Calu3 (cell line): ENCODE results near the gene ADAM19. TPM values are rescaled to one million over a fixed set of nuclear protein-coding genes. Genes with fewer than 3 reads are reported as not detected.

Experiments
- BruUV-seq: library from RNA; stranded (reverse); fragments of 400-500 nt; replicated peaks from 2 replicates; lab custom pipeline; 2021; lab: Mats Ljungman, UMichigan
- CTCF ChIA-PET: fragments of 300-600 bp; sonication (Branson Sonifier 250); formaldehyde crosslinking; loops from one replicate; lab custom pipeline; 2022; ENCODE audit warnings: antibody characterized with exemption; lab: Charles Lee
- DNase-seq: peaks from one replicate; pipeline ENCODE4 v3.0.0; 2022
- H3K27ac Mint-ChIP-seq: one replicate; pipeline ENCODE4 v1.8.0; 2022; ENCODE audit warnings: mixed read lengths; ENCODE audit not compliant: unreplicated experiment
- H3K27me3 Mint-ChIP-seq: one replicate; pipeline ENCODE4 v1.8.0; 2022; ENCODE audit warnings: mixed read lengths; ENCODE audit not compliant: unreplicated experiment
- H3K36me3 Mint-ChIP-seq: one replicate; pipeline ENCODE4 v1.8.0; 2022; ENCODE audit warnings: mild to moderate bottlenecking, moderate library complexity, mixed read lengths; ENCODE audit not compliant: insufficient read depth, unreplicated experiment
- H3K4me1 Mint-ChIP-seq: one replicate; pipeline ENCODE4 v1.8.0; 2022; ENCODE audit warnings: mild to moderate bottlenecking, low read depth, mixed read lengths; ENCODE audit not compliant: unreplicated experiment
- H3K4me3 Mint-ChIP-seq: one replicate; pipeline ENCODE4 v1.8.0; 2022; ENCODE audit warnings: mild to moderate bottlenecking, low read depth, moderate library complexity, mixed read lengths; ENCODE audit not compliant: unreplicated experiment
- H3K9me3 Mint-ChIP-seq: one replicate; pipeline ENCODE4 v1.8.0; 2022; ENCODE audit warnings: low read depth, mixed read lengths; ENCODE audit not compliant: unreplicated experiment
- CTCF ChIP-seq: fragments of 200-600 bp; IDR thresholded peaks from one replicate; pipeline ENCODE4 v1.8.0; 2022; ENCODE audit warnings: antibody characterized with exemption; ENCODE audit not compliant: unreplicated experiment
- intact Hi-C: fragments of 100-400 bp; cut with micrococcal nuclease; formaldehyde crosslinking; loops from one replicate; pipeline ENCODE4 v1.10.0; 2022; ENCODE audit not compliant: unreplicated experiment
- total RNA-seq: library from RNA; stranded (reverse); gene quantifications from 2 replicates; pipeline ENCODE4 v1.2.3, GENCODE V29; 2022

Gene ADAM19
- total RNA-seq, 1 experiment from 2014 or later, result 16.2 TPM

- no peak overlapping the region for H3K27ac Mint-ChIP-seq
- no peak for DNase-seq
- CTCF ChIA-PET, result no interaction called here
- H3K27me3 Mint-ChIP-seq, result no peaks in the 10 kb centered on the region
- peaks cover 5% of the 10 kb centered on the region for H3K36me3 Mint-ChIP-seq
- no peak overlapping the region for H3K4me3 Mint-ChIP-seq
- no peak for TF ChIP-seq CTCF
- H3K4me1 Mint-ChIP-seq, result peaks cover 20% of the 10 kb centered on the region
- BruUV-seq, result no TSS peak
- no peaks in the 10 kb centered on the region for H3K9me3 Mint-ChIP-seq
- intact Hi-C loops, result no loop called here
Measured at GRCh38 chr5:157559301-157559700, 16.3 kb downstream of the ADAM19 start.

- H3K9me3 Mint-ChIP-seq, result no peaks in the 10 kb centered on the region
- no peaks in the 10 kb centered on the region for H3K27me3 Mint-ChIP-seq
- no peak overlapping the region for H3K4me3 Mint-ChIP-seq
- TF ChIP-seq CTCF, result no peak
- H3K4me1 Mint-ChIP-seq, result peaks cover 15% of the 10 kb centered on the region
- intact Hi-C loops, result no loop called here
- peaks cover 1% of the 10 kb centered on the region for H3K36me3 Mint-ChIP-seq
- H3K27ac Mint-ChIP-seq, result no peak overlapping the region
- no peak for DNase-seq
- no TSS peak for BruUV-seq
- CTCF ChIA-PET, result interaction anchor here (0.6 kb wide), 2 partner anchors 260 to 551 kb away, joined by 3 to 5 read pairs; no protein-coding TSS in a partner anchor
Measured at GRCh38 chr5:157558681-157559080, 16.9 kb downstream of the ADAM19 start.

- TF ChIP-seq CTCF, result no peak
- CTCF ChIA-PET, result interaction anchor here (0.6 kb wide), 4 partner anchors 8 to 552 kb away, joined by 3 to 5 read pairs (median 4); no protein-coding TSS in a partner anchor
- no peak overlapping the region for H3K4me3 Mint-ChIP-seq
- no peak for DNase-seq
- no peaks in the 10 kb centered on the region for H3K9me3 Mint-ChIP-seq
- H3K27me3 Mint-ChIP-seq, result no peaks in the 10 kb centered on the region
- no peak overlapping the region for H3K27ac Mint-ChIP-seq
- H3K36me3 Mint-ChIP-seq, result no peaks in the 10 kb centered on the region
- BruUV-seq, result no TSS peak
- intact Hi-C loops, result no loop called here
- peaks cover 15% of the 10 kb centered on the region for H3K4me1 Mint-ChIP-seq
Measured at GRCh38 chr5:157558041-157558595, 17.5 kb downstream of the ADAM19 start.

- peaks cover 15% of the 10 kb centered on the region for H3K4me1 Mint-ChIP-seq
- no peaks in the 10 kb centered on the region for H3K27me3 Mint-ChIP-seq
- DNase-seq, result no peak
- TF ChIP-seq CTCF, result no peak
- intact Hi-C loops, result no loop called here
- CTCF ChIA-PET, result interaction anchor here (0.6 kb wide), 1 partner anchor 181 kb away, joined by 7 read pairs; no protein-coding TSS in a partner anchor
- no peaks in the 10 kb centered on the region for H3K9me3 Mint-ChIP-seq
- no peak overlapping the region for H3K4me3 Mint-ChIP-seq
- H3K36me3 Mint-ChIP-seq, result no peaks in the 10 kb centered on the region
- no TSS peak for BruUV-seq
- no peak overlapping the region for H3K27ac Mint-ChIP-seq
Measured at GRCh38 chr5:157556615-157557418, 18.8 kb downstream of the ADAM19 start.
